HS-5 (cell line): Measurements from ENCODE around the gene KIF18A.
"Not testable (repeated sequence)": the region's sequence is repeated elsewhere in the genome, so short reads cannot be mapped to it uniquely, and the experiment has no call there.

ENCODE experiments used
- DNase-seq: peaks from one replicate; pipeline ENCODE4 v3.0.0-alpha.2; 2012; ENCODE audit warnings: low read depth

Gene KIF18A

GRCh38 chr11:28107750-28108618, at the start of gene KIF18A, which contains the start of gene METTL15:
KIF18A (minus strand) TSS chr11:28108156; CDS start chr11:28097947, 10,209 bp downstream.
METTL15 (plus strand) TSS chr11:28108388; CDS start chr11:28113335, 4,947 bp downstream.
- DNase-seq: peak; percentile 90

GRCh38 chr11:28153586-28153985, 45.6 kb upstream of the KIF18A start:
- DNase-seq: no peak

GRCh38 chr11:28152743-28153142, 44.8 kb upstream of the KIF18A start:
- no peak for DNase-seq

GRCh38 chr11:28146123-28146751, 38.3 kb upstream of the KIF18A start:
- peak; percentile 88 for DNase-seq

GRCh38 chr11:28144808-28145207, 36.9 kb upstream of the KIF18A start:
- no peak for DNase-seq

GRCh38 chr11:28142724-28143123, 34.8 kb upstream of the KIF18A start:
- no peak for DNase-seq

GRCh38 chr11:28140689-28141455, 32.9 kb upstream of the KIF18A start:
- DNase-seq: no peak

GRCh38 chr11:28139841-28140415, 32.0 kb upstream of the KIF18A start:
- no peak for DNase-seq

- DNase-seq: no peak
Measured at GRCh38 chr11:28137832-28138231, 29.9 kb upstream of the KIF18A start.

GRCh38 chr11:28137366-28137765, 29.4 kb upstream of the KIF18A start:
- no peak for DNase-seq

- DNase-seq: not testable (repeated sequence)
Measured at GRCh38 chr11:28136157-28136556, 28.2 kb upstream of the KIF18A start.

GRCh38 chr11:28133146-28133545, 25.2 kb upstream of the KIF18A start:
- no peak for DNase-seq

GRCh38 chr11:28132548-28132947, 24.6 kb upstream of the KIF18A start:
- DNase-seq: no peak

- DNase-seq: no peak
Measured at GRCh38 chr11:28123151-28123581, 15.2 kb upstream of the KIF18A start.

GRCh38 chr11:28117712-28118111, 9.8 kb upstream of the KIF18A start:
- DNase-seq: no peak

- DNase-seq: no peak
Measured at GRCh38 chr11:28114731-28115130, 6.8 kb upstream of the KIF18A start.

GRCh38 chr11:28114116-28114515, 6.2 kb upstream of the KIF18A start:
- no peak for DNase-seq

GRCh38 chr11:28110821-28111200, 2.9 kb upstream of the KIF18A start:
- DNase-seq: no peak

GRCh38 chr11:28110108-28110820, 2.3 kb upstream of the KIF18A start:
- no peak for DNase-seq

- DNase-seq: no peak
Measured at GRCh38 chr11:28108958-28109357, 1.0 kb upstream of the KIF18A start.

- DNase-seq: no peak
Measured at GRCh38 chr11:28107191-28107749, 686 bp downstream of the KIF18A start.
